CD14-positive monocyte (primary cell): ENCODE measurements around the gene RMND5A. TPM values are rescaled to one million over a fixed set of nuclear protein-coding genes. Genes with fewer than 3 reads are reported as not detected.

Source experiments
- DNase-seq, 3 donors: peaks; one replicate each; pipeline ENCODE4 v3.0.0-alpha.2; 2011 to 2022
- H2AFZ ChIP-seq: 2 replicates; pipeline ENCODE4 v1.6.0; 2012; ENCODE audit warnings: mild to moderate bottlenecking, low read depth, low read length, inconsistent platforms; ENCODE audit not compliant: insufficient read depth, poor library complexity, severe bottlenecking
- H3K27ac ChIP-seq, 2 donors: 1 replicate in 1 of 2; 2 replicates in 1 of 2; pipeline ENCODE4 v1.5.1; 2012 to 2013; ENCODE audit warnings: low read length in 2 of 2, control low read depth in 1 of 2, inconsistent platforms in 1 of 2, low read depth in 1 of 2, mild to moderate bottlenecking in 1 of 2
- H3K27me3 ChIP-seq, 2 donors: one replicate each; pipeline versions ENCODE4 v1.6.0 to v1.6.1; 2011 to 2013; ENCODE audit warnings: low read length in 2 of 2; ENCODE audit not compliant: control insufficient read depth in 2 of 2, insufficient read depth in 2 of 2
- H3K36me3 ChIP-seq, 2 donors: replicated peaks in 1 of 2; 1 replicate in 1 of 2; 2 replicates in 1 of 2; pipeline versions ENCODE4 v1.5.1 to v1.6.1; 2012 to 2013; ENCODE audit warnings: low read length in 2 of 2, control low read depth in 1 of 2, inconsistent platforms in 1 of 2, mild to moderate bottlenecking in 1 of 2; ENCODE audit not compliant: insufficient read depth in 2 of 2, control insufficient read depth in 1 of 2
- H3K4me1 ChIP-seq, 2 donors: 1 replicate in 1 of 2; 2 replicates in 1 of 2; pipeline versions ENCODE4 v1.5.1 to v1.6.1; 2012 to 2013; ENCODE audit warnings: low read length in 2 of 2, control low read depth in 1 of 2, inconsistent platforms in 1 of 2, mild to moderate bottlenecking in 1 of 2, moderate library complexity in 1 of 2; ENCODE audit not compliant: insufficient read depth in 2 of 2, control insufficient read depth in 1 of 2
- H3K4me2 ChIP-seq: replicated peaks from 2 replicates; pipeline ENCODE3; 2012; ENCODE audit warnings: low read length, moderate library complexity, mild to moderate bottlenecking; ENCODE audit not compliant: poor library complexity, severe bottlenecking; ENCODE audit errors: extremely low read depth
- H3K4me3 ChIP-seq, 3 experiments: fragments of 200-600 bp in 1 of 3; sonication (generic) in 1 of 3; replicated peaks in 1 of 3; 1 replicate in 2 of 3; 2 replicates in 1 of 3; pipeline ENCODE4 v1.5.1; 2011 to 2013; ENCODE audit warnings: low read length in 3 of 3, mild to moderate bottlenecking in 3 of 3, control low read depth in 2 of 3, low read depth in 2 of 3, inconsistent platforms in 1 of 3, moderate library complexity in 1 of 3
- H3K79me2 ChIP-seq: 2 replicates; pipeline ENCODE4 v1.6.0; 2012; ENCODE audit warnings: mild to moderate bottlenecking, control low read depth, inconsistent platforms, low read length, moderate library complexity; ENCODE audit not compliant: insufficient read depth
- H3K9ac ChIP-seq: 2 replicates; pipeline ENCODE4 v1.6.0; 2017; ENCODE audit warnings: low read length, mild to moderate bottlenecking; ENCODE audit not compliant: insufficient read depth, poor library complexity, severe bottlenecking
- H3K9me3 ChIP-seq, 2 donors: replicated peaks in 1 of 2; 1 replicate in 1 of 2; 2 replicates in 1 of 2; pipeline versions ENCODE4 v1.5.1 to v1.6.1; 2012 to 2013; ENCODE audit warnings: low read length in 2 of 2, control low read depth in 1 of 2; ENCODE audit not compliant: control insufficient read depth in 1 of 2, insufficient read depth in 1 of 2
- H4K20me1 ChIP-seq: 2 replicates; pipeline ENCODE4 v1.6.0; 2012; ENCODE audit warnings: mild to moderate bottlenecking, low read length, control low read depth, moderate library complexity; ENCODE audit not compliant: insufficient read depth
- H3K27ac Mint-ChIP-seq, 7 donors: one replicate each; pipeline ENCODE4 v1.8.0; 2020; ENCODE audit warnings: mild to moderate bottlenecking in 7 of 7, mixed read lengths in 7 of 7, moderate library complexity in 6 of 7, inconsistent platforms in 2 of 7
- H3K27me3 Mint-ChIP-seq, 3 donors: one replicate each; pipeline ENCODE4 v1.8.0; 2021 to 2022; ENCODE audit warnings: low read depth in 3 of 3, mild to moderate bottlenecking in 3 of 3, mixed read lengths in 3 of 3, moderate library complexity in 3 of 3, inconsistent platforms in 1 of 3
- H3K36me3 Mint-ChIP-seq, 2 donors: one replicate each; pipeline ENCODE4 v1.8.0; 2020; ENCODE audit warnings: mixed read lengths in 2 of 2, inconsistent platforms in 1 of 2, mild to moderate bottlenecking in 1 of 2
- H3K4me1 Mint-ChIP-seq: one replicate; pipeline ENCODE4 v1.8.0; 2020; ENCODE audit warnings: mild to moderate bottlenecking, mixed read lengths
- H3K4me3 Mint-ChIP-seq, 2 donors: one replicate each; pipeline ENCODE4 v1.8.0; 2020; ENCODE audit warnings: mild to moderate bottlenecking in 2 of 2, mixed read lengths in 2 of 2, moderate library complexity in 1 of 2
- H3K9me3 Mint-ChIP-seq, 7 donors: one replicate each; pipeline ENCODE4 v1.8.0; 2020 to 2022; ENCODE audit warnings: mixed read lengths in 7 of 7, mild to moderate bottlenecking in 6 of 7, moderate library complexity in 6 of 7, inconsistent platforms in 2 of 7
- WGBS: methylation state at CpG from one replicate; pipeline ENCODE4 v1.1.5; 2013; ENCODE audit warnings: missing lambda C conversion rate; ENCODE audit not compliant: insufficient coverage; 5-methylcytosine and 5-hydroxymethylcytosine counted together
- intact Hi-C, 2 donors: fragments of 100-400 bp; cut with micrococcal nuclease; formaldehyde crosslinking; loops; one replicate each; pipeline versions ENCODE4 v1.15.0 to v1.15.1; 2023
- polyA plus RNA-seq, 3 donors: library from polyadenylated mRNA; depleted of rRNA in 1 of 3; unstranded in 2 of 3; stranded (reverse) in 1 of 3; fragments of 300-500 nt in 2 of 3; fragments of >200 nt in 1 of 3; fragmentation: Illumina TruSeq in 2 of 3; gene quantifications; 1 replicate in 2 of 3; 2 replicates in 1 of 3; pipeline ENCODE4 v1.2.3, GENCODE V29; 2012 to 2021
- TF ChIP-seq, protein P1 (sequence below): fragments of 200-600 bp; IDR thresholded peaks from one replicate; pipeline ENCODE4 v1.8.0; 2022; ENCODE audit warnings: antibody characterized with exemption, mild to moderate bottlenecking

Gene RMND5A
- polyA plus RNA-seq, 3 donors, result 18.5 to 20.3 (median 18.9) TPM

DNA sequence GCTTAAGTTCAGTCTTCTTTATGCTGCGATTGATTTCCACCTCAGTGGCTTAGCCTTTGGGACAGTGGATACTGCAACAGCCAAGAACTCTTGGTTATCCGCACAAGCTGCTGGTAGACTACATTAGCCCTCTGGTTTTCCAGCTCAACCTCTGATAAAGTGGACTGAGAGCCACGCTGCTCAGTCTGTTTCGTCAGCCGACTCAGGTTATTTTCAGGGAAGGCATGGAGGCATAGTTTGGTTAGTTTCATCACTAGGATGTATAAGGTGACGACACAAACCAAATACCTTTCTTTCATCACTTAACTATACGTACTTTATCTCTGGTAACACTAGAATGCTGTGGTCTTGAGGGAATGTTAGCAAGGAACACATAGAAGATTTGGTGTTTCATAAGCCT, 56.4 kb downstream of the RMND5A start:
- TF ChIP-seq, protein P1, sequence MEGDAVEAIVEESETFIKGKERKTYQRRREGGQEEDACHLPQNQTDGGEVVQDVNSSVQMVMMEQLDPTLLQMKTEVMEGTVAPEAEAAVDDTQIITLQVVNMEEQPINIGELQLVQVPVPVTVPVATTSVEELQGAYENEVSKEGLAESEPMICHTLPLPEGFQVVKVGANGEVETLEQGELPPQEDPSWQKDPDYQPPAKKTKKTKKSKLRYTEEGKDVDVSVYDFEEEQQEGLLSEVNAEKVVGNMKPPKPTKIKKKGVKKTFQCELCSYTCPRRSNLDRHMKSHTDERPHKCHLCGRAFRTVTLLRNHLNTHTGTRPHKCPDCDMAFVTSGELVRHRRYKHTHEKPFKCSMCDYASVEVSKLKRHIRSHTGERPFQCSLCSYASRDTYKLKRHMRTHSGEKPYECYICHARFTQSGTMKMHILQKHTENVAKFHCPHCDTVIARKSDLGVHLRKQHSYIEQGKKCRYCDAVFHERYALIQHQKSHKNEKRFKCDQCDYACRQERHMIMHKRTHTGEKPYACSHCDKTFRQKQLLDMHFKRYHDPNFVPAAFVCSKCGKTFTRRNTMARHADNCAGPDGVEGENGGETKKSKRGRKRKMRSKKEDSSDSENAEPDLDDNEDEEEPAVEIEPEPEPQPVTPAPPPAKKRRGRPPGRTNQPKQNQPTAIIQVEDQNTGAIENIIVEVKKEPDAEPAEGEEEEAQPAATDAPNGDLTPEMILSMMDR, result no peak
- peaks cover 0 to 6% (median 3%) of the 10 kb centered on the region in 3 donors for H3K27me3 Mint-ChIP-seq
- H3K9me3 Mint-ChIP-seq, result no peaks in the 10 kb centered on the region
- no peak overlapping the region for H3K4me2 ChIP-seq
- H3K27me3 ChIP-seq, result no peaks in the 10 kb centered on the region
- H3K36me3 Mint-ChIP-seq, result peaks cover 48 to 53% of the 10 kb centered on the region in 2 donors
- H3K27ac ChIP-seq, result no peak overlapping the region
- H2AFZ ChIP-seq, result no peak overlapping the region
- no peak for DNase-seq
- H3K9me3 ChIP-seq, result no peaks in the 10 kb centered on the region
- peaks cover 39 to 58% of the 10 kb centered on the region in 2 donors for H3K36me3 ChIP-seq
- 96% methylated on average over 3 of the region's 7 CpGs for WGBS
- no peak overlapping the region for H3K9ac ChIP-seq
- no peak overlapping the region for H3K4me3 ChIP-seq
- H3K4me3 Mint-ChIP-seq, result no peak overlapping the region
- no peak overlapping the region for H3K27ac Mint-ChIP-seq
- no peaks in the 10 kb centered on the region for H4K20me1 ChIP-seq
- peaks cover 6 to 7% of the 10 kb centered on the region in 2 donors for H3K4me1 ChIP-seq
- intact Hi-C loops, result no loop called here
- H3K79me2 ChIP-seq, result no peaks in the 10 kb centered on the region
- H3K4me1 Mint-ChIP-seq, result peaks cover 8% of the 10 kb centered on the region

DNA sequence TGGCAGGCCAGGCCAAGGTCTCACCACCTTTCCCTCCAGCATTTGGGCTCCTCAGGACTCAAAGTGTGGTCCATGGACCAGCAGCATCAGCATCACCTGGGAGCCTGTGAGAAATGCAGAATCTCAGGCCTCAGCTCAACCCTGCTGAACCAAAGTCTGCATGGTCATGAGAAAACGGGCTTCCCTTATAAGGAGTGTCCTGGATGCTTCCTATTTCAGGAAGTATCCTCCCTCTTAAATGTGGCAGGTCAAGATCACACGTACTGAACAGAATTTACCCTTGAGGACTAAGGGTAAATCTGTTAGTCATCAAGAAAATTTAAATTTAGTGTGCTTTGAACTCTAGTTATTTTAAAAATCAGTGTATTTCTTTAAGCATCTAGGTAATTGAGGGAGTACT, 58.9 kb downstream of the RMND5A start:
- H3K9me3 Mint-ChIP-seq, result no peaks in the 10 kb centered on the region
- 80% methylated on average over 1 of the region's 2 CpGs for WGBS
- intact Hi-C loops, result no loop called here

More for the DNA sequence above, 58.9 kb downstream of the RMND5A start:
- no peaks in the 10 kb centered on the region for H3K9me3 ChIP-seq
- Mint-ChIP-seq H3K27ac (no peak overlapping the region), H3K4me1 (peaks cover 18% of the 10 kb centered on the region), H3K27me3 (peaks cover 0 to 9% (median 3%) of the 10 kb centered on the region in 3 donors), H3K36me3 (peaks cover 24 to 28% of the 10 kb centered on the region in 2 donors), H3K4me3 (no peak overlapping the region)
- no peak overlapping the region for H3K9ac ChIP-seq
- H3K27me3 ChIP-seq, result no peaks in the 10 kb centered on the region
- no peaks in the 10 kb centered on the region for H4K20me1 ChIP-seq
- H3K79me2 ChIP-seq, result no peaks in the 10 kb centered on the region
- no peak for DNase-seq
- peaks cover 7% of the 10 kb centered on the region in 2 donors for H3K4me1 ChIP-seq
- no peak overlapping the region for H3K27ac ChIP-seq
- peaks cover 18 to 34% of the 10 kb centered on the region in 2 donors for H3K36me3 ChIP-seq
- H2AFZ ChIP-seq, result no peak overlapping the region
- TF ChIP-seq, protein P1, result no peak
- no peak overlapping the region for H3K4me2 ChIP-seq
- H3K4me3 ChIP-seq, result no peak overlapping the region
